HepG2 (cell line): ENCODE measurements around the gene STARD10. TPM values are rescaled to one million over a fixed set of nuclear protein-coding genes. Genes with fewer than 3 reads are reported as not detected.
A peak's percentile ranks its signal among the peaks of the same experiment; 100 is the strongest.

Experiments
- ATF3 ChIP-seq: sonication (generic); formaldehyde crosslinking; IDR thresholded peaks from 2 replicates; pipeline ENCODE4 v1.4.0; 2020; ENCODE audit warnings: missing genetic modification reagents
- DRAP1 ChIP-seq: IDR thresholded peaks from 2 replicates; pipeline ENCODE4 v1.6.1; 2016; ENCODE audit warnings: missing genetic modification reagents, missing compliant biosample characterization
- ELF1 ChIP-seq: sonication (generic); formaldehyde crosslinking; IDR thresholded peaks from 2 replicates; pipeline ENCODE4 v1.4.0; 2020; ENCODE audit warnings: missing genetic modification reagents
- FLYWCH1 ChIP-seq: sonication (generic); formaldehyde crosslinking; IDR thresholded peaks from 2 replicates; pipeline ENCODE4 v1.8.1; 2023; ENCODE audit warnings: mild to moderate bottlenecking, missing genetic modification reagents
- KDM2A ChIP-seq: sonication (generic); formaldehyde crosslinking; IDR thresholded peaks from 2 replicates; pipeline ENCODE4 v1.4.0; 2020; ENCODE audit warnings: low read depth, missing genetic modification reagents, borderline replicate concordance
- MEIS2 ChIP-seq: sonication (generic); formaldehyde crosslinking; IDR thresholded peaks from 2 replicates; pipeline ENCODE4 v1.9.0; 2021; ENCODE audit warnings: mild to moderate bottlenecking, missing genetic modification reagents
- MYNN ChIP-seq: sonication (generic); formaldehyde crosslinking; IDR thresholded peaks from 2 replicates; pipeline ENCODE4 v1.4.0; 2020; ENCODE audit warnings: mild to moderate bottlenecking, low read depth, missing genetic modification reagents
- NFKB2 ChIP-seq: sonication (generic); formaldehyde crosslinking; IDR thresholded peaks from 2 replicates; pipeline ENCODE4 v1.4.0; 2020; ENCODE audit warnings: missing genetic modification reagents, borderline replicate concordance
- NR2F1 ChIP-seq, 2 experiments: fragments of 450-650 bp in 1 of 2; formaldehyde crosslinking in 1 of 2; IDR thresholded peaks; 2 replicates each; pipeline versions ENCODE4 v1.5.0 to v1.6.1; 2016 to 2020; ENCODE audit warnings: mild to moderate bottlenecking in 1 of 2, missing compliant biosample characterization in 1 of 2, missing genetic modification reagents in 1 of 2, moderate library complexity in 1 of 2
- NR2F6 ChIP-seq, 2 experiments: IDR thresholded peaks; 2 replicates each; pipeline ENCODE4 v1.6.1; 2016; ENCODE audit warnings: antibody characterized with exemption in 1 of 2, mild to moderate bottlenecking in 1 of 2
- RXRB ChIP-seq: IDR thresholded peaks from 2 replicates; pipeline ENCODE4 v1.6.1; 2016; ENCODE audit warnings: borderline replicate concordance, missing genetic modification reagents, missing compliant biosample characterization
- TAF1 ChIP-seq: sonication (generic); formaldehyde crosslinking; IDR thresholded peaks from 2 replicates; pipeline ENCODE4 v1.4.0; 2020; ENCODE audit warnings: missing genetic modification reagents
- TARDBP ChIP-seq: sonication (generic); formaldehyde crosslinking; IDR thresholded peaks from 2 replicates; pipeline ENCODE4 v1.8.0; 2022; ENCODE audit warnings: mild to moderate bottlenecking, missing genetic modification reagents
- TCF7 ChIP-seq: sonication (generic); IDR thresholded peaks from 2 replicates; pipeline ENCODE4 v1.6.1; 2016; ENCODE audit warnings: antibody characterized with exemption, low read depth
- THRA ChIP-seq: sonication (generic); formaldehyde crosslinking; IDR thresholded peaks from 2 replicates; pipeline ENCODE4 v1.4.0; 2020; ENCODE audit warnings: missing genetic modification reagents, borderline replicate concordance
- YEATS2 ChIP-seq: sonication (generic); formaldehyde crosslinking; IDR thresholded peaks from 2 replicates; pipeline ENCODE4 v1.4.0; 2020; ENCODE audit warnings: missing genetic modification reagents, borderline replicate concordance
- ZFP91 ChIP-seq: sonication (generic); formaldehyde crosslinking; IDR thresholded peaks from 2 replicates; pipeline ENCODE4 v1.9.0; 2022; ENCODE audit warnings: missing genetic modification reagents, mild to moderate bottlenecking, borderline replicate concordance
- ZKSCAN8 ChIP-seq: IDR thresholded peaks from 2 replicates; pipeline ENCODE4 v1.6.1; 2016; ENCODE audit warnings: borderline replicate concordance, missing genetic modification reagents, missing compliant biosample characterization
- ZMYM4 ChIP-seq: sonication (generic); formaldehyde crosslinking; IDR thresholded peaks from 2 replicates; pipeline ENCODE4 v1.8.1; 2023; ENCODE audit warnings: mild to moderate bottlenecking, missing genetic modification reagents
- ZNF274 ChIP-seq: sonication (generic); formaldehyde crosslinking; IDR thresholded peaks from 2 replicates; pipeline ENCODE4 v1.5.1; 2020; ENCODE audit warnings: mild to moderate bottlenecking, missing genetic modification reagents
- ZNF276 ChIP-seq: sonication (generic); formaldehyde crosslinking; IDR thresholded peaks from 2 replicates; pipeline ENCODE4 v1.4.0; 2020; ENCODE audit warnings: mild to moderate bottlenecking, low read depth, missing genetic modification reagents
- ZNF326 ChIP-seq: sonication (generic); formaldehyde crosslinking; IDR thresholded peaks from 2 replicates; pipeline ENCODE4 v1.4.0; 2020; ENCODE audit warnings: missing genetic modification reagents, borderline replicate concordance
- ZNF644 ChIP-seq: IDR thresholded peaks from 2 replicates; pipeline ENCODE4 v1.6.1; 2016; ENCODE audit warnings: low read depth
- polyA plus RNA-seq, 8 experiments: library from polyadenylated mRNA; depleted of rRNA in 3 of 8; stranded (reverse) in 7 of 8; unstranded in 1 of 8; fragments of >200 nt; fragmentation: Illumina TruSeq in 4 of 8; extraction: Trizol in 4 of 8; gene quantifications; 2 replicates each; pipeline versions ENCODE4 v1.2.1 to v1.2.3, GENCODE V29; 2011 to 2016; ENCODE audit warnings: low read depth in 4 of 8, missing spikeins in 1 of 8, mixed read lengths in 1 of 8; ENCODE audit not compliant: insufficient read depth in 1 of 8
- total RNA-seq, 5 experiments: library from RNA; depleted of rRNA; stranded (reverse); fragments of >200 nt; fragmentation: Illumina TruSeq; extraction: Trizol; gene quantifications; 2 replicates each; pipeline ENCODE4 v1.2.3, GENCODE V29; 2016; ENCODE audit warnings: low read depth in 1 of 5

The STARD10 gene
- total and polyA plus RNA-seq, 2 of the 13 experiments (the other 11 are each of a cell fraction or from before 2014, with no cell fraction given): 260 to 341 TPM

GRCh38 chr11:72787216-72788104, 6.4 kb downstream of the STARD10 start (continued):
- TF ChIP-seq MYNN (CRISPR knock-in tag): no peak
- 0 out of 2 replicates have a peak, but pooled peaks have one; percentile 72 for TF ChIP-seq ZNF274 (CRISPR knock-in tag)
- no peak for TF ChIP-seq FLYWCH1 (CRISPR knock-in tag)
- TF ChIP-seq TAF1: peak; percentile 32; the same call in 1 of the 2 replicates
- no peak for TF ChIP-seq ATF3 (CRISPR knock-in tag)
- TF ChIP-seq TARDBP (CRISPR knock-in tag): peak; percentile 62; the same call in 1 of the 2 replicates
- peak; percentile 20 to 59; a peak in 2 of 4 replicates for TF ChIP-seq NR2F1 (CRISPR knock-in tag; IDR thresholded peaks at IDR 0.05)
- 0 out of 2 replicates have a peak, but pooled peaks have one; percentile 24 for TF ChIP-seq ZKSCAN8 (CRISPR knock-in tag)
- peak; percentile 57 for TF ChIP-seq NR2F6 (IDR thresholded peaks at IDR 0.05)
- peak; percentile 76 for TF ChIP-seq NR2F6 (CRISPR knock-in tag; IDR thresholded peaks at IDR 0.05)
- peak; percentile 45 for TF ChIP-seq DRAP1 (CRISPR knock-in tag)
- peak; percentile 41; the same call in 1 of the 2 replicates for TF ChIP-seq NFKB2 (CRISPR knock-in tag)
- TF ChIP-seq YEATS2 (CRISPR knock-in tag): peak; percentile 52; the same call in 1 of the 2 replicates
- TF ChIP-seq TCF7: 0 out of 2 replicates have a peak, but pooled peaks have one; percentile 12
- no peak; the same call in none of the 2 replicates for TF ChIP-seq ELF1
- TF ChIP-seq ZNF276: peak; percentile 75; the same call in 1 of the 2 replicates
- 0 out of 2 replicates have a peak, but pooled peaks have one; percentile 49 for TF ChIP-seq RXRB (CRISPR knock-in tag)
- no peak for TF ChIP-seq MEIS2 (CRISPR knock-in tag)
- 0 out of 2 replicates have a peak, but pooled peaks have one; percentile 20 for TF ChIP-seq THRA (CRISPR knock-in tag)
- peak; percentile 75 for TF ChIP-seq ZFP91 (CRISPR knock-in tag)
- peak; percentile 55; the same call in 1 of the 2 replicates for TF ChIP-seq ZMYM4 (CRISPR knock-in tag)
- TF ChIP-seq ZNF644 (CRISPR knock-in tag): 0 out of 2 replicates have a peak, but pooled peaks have one; percentile 48
- no peak for TF ChIP-seq ZNF326 (CRISPR knock-in tag)
- peak; percentile 32; the same call in 1 of the 2 replicates for TF ChIP-seq KDM2A (CRISPR knock-in tag)
